ENCODE data around the gene SP140L.

Gene SP140L

GRCh38 chr2:230312638-230313037 lies 14.4 kb upstream of the SP140L start:
- Histone ChIP-seq H3K4me2 (ENCODE audit: low read length) (no peak overlapping the region), H3K79me2 (ENCODE audit: low read length) (no peaks in the 10 kb centered on the region), H3K27ac (ENCODE audit: low read length) (no peak overlapping the region), H3K9ac (ENCODE audit: low read length) (no peak overlapping the region), H3K9me3 (ENCODE audit: insufficient read depth, low read length) (no peaks in the 10 kb centered on the region), H3K4me3 (ENCODE audit: low read length) (no peak overlapping the region), H4K20me1 (ENCODE audit: insufficient read depth, low read length) (no peaks in the 10 kb centered on the region), H3K4me1 (ENCODE audit: low read length) (peaks cover 4% of the 10 kb centered on the region), H3K27me3 (ENCODE audit: low read depth, low read length) (no peaks in the 10 kb centered on the region), H2AFZ (ENCODE audit: low read depth, low read length) (no peak overlapping the region), H3K36me3 (replicated peaks; ENCODE audit: low read depth, low read length) (peaks cover 15% of the 10 kb centered on the region)
- TF ChIP-seq, protein P1, sequence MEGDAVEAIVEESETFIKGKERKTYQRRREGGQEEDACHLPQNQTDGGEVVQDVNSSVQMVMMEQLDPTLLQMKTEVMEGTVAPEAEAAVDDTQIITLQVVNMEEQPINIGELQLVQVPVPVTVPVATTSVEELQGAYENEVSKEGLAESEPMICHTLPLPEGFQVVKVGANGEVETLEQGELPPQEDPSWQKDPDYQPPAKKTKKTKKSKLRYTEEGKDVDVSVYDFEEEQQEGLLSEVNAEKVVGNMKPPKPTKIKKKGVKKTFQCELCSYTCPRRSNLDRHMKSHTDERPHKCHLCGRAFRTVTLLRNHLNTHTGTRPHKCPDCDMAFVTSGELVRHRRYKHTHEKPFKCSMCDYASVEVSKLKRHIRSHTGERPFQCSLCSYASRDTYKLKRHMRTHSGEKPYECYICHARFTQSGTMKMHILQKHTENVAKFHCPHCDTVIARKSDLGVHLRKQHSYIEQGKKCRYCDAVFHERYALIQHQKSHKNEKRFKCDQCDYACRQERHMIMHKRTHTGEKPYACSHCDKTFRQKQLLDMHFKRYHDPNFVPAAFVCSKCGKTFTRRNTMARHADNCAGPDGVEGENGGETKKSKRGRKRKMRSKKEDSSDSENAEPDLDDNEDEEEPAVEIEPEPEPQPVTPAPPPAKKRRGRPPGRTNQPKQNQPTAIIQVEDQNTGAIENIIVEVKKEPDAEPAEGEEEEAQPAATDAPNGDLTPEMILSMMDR (IDR thresholded peaks at IDR 0.05; ENCODE audit: low read depth, low read length): no peak
- no peak for TF ChIP-seq EZH2phosphoT487 (IDR thresholded peaks at IDR 0.05; ENCODE audit: low read depth)

DNA sequence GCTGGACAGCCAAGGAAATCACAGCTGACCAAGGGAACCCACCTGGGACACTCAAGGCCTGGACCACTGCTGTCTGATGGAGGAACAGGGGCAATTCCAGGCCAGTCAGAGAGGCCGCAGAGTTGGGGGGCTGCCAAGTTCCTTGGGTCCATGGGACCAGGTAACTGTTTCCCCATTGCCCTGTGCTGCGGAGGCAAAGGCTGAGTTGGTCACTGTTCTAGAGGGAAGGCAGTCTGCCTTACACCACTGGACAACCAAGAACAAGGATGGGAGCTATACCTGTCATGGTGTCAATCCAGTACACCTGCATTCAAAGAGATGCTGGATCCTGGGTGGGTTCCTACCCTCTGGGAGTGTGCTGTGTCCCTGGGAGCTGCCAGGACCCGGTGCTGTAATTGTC lies 9.6 kb upstream of the SP140L start:
- H3K4me3 ChIP-seq (ENCODE audit: low read length): no peak overlapping the region
- no peaks in the 10 kb centered on the region for H3K9me3 ChIP-seq (ENCODE audit: insufficient read depth, low read length)
- H3K4me2 ChIP-seq (ENCODE audit: low read length): no peak overlapping the region
- no peaks in the 10 kb centered on the region for H4K20me1 ChIP-seq (ENCODE audit: insufficient read depth, low read length)
- no peaks in the 10 kb centered on the region for H3K79me2 ChIP-seq (ENCODE audit: low read length)
- H3K4me1 ChIP-seq (ENCODE audit: low read length): peaks cover 23% of the 10 kb centered on the region
- no peak overlapping the region for H2AFZ ChIP-seq (ENCODE audit: low read depth, low read length)
- H3K36me3 ChIP-seq (replicated peaks; ENCODE audit: low read depth, low read length): peaks cover 19% of the 10 kb centered on the region
- H3K9ac ChIP-seq (ENCODE audit: low read length): no peak overlapping the region
- no peak overlapping the region for H3K27ac ChIP-seq (ENCODE audit: low read length)
- TF ChIP-seq, protein P1 (IDR thresholded peaks at IDR 0.05; ENCODE audit: low read depth, low read length): no peak
- TF ChIP-seq EZH2phosphoT487 (IDR thresholded peaks at IDR 0.05; ENCODE audit: low read depth): no peak
- no peaks in the 10 kb centered on the region for H3K27me3 ChIP-seq (ENCODE audit: low read depth, low read length)

DNA sequence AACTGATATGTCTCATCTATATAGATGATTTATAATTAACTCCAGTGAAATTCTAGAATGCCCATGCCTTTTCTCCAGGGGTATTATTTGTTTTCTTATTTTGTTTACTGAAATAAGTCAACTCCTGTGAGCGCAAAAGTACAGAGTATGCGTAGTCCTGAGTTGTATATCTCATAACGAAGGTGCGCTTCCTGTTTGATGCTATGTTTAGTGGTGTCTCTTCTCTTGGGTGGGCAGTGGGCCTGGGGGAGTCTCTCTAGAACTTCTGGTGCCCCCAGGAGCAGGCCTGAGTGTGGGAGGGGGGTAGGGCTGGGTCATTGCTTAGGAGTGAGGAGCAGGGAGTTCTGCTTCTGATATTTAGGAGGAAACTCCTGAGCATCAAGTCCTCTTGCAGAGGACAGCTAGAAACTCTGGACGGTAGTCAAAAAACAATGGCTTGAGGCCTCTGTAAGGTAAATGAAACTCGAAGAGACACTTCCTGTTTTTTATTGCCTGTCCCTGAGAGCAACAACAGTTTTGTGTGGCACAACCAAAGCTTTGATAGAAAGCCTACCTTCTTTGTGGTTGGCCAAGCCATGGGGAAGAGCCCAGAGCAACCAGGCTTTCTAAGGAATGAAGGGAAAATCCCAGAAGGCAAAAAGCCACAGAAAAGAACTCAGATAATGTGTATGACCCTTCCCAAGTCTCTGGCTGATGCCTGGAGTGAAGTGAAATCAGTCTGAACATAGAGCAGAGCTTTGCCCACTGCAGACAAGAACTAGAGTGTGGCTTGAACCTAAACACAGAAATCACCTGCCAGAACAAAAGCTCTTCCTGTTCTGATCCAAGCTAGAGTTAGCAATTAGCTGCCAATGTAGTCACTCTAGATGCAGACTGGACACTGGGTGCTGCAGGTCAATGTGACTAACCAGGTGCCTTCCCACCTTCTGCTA lies 8.5 kb upstream of the SP140L start:
- H3K9me3 ChIP-seq (ENCODE audit: insufficient read depth, low read length): peaks cover 4% of the 10 kb centered on the region; the same call in 1 of the 2 replicates
- H3K4me1 ChIP-seq (ENCODE audit: low read length): peaks cover 28% of the 10 kb centered on the region
- no peak overlapping the region for H2AFZ ChIP-seq (ENCODE audit: low read depth, low read length)
- H3K36me3 ChIP-seq (replicated peaks; ENCODE audit: low read depth, low read length): peaks cover 11% of the 10 kb centered on the region
- peak overlapping the region; percentile 18; the same call in 1 of the 2 replicates for H3K9ac ChIP-seq (ENCODE audit: low read length)
- H3K4me2 ChIP-seq (ENCODE audit: low read length): peak overlapping the region; percentile 47
- H3K4me3 ChIP-seq (ENCODE audit: low read length): no peak overlapping the region
- H4K20me1 ChIP-seq (ENCODE audit: insufficient read depth, low read length): no peaks in the 10 kb centered on the region
- H3K79me2 ChIP-seq (ENCODE audit: low read length): no peaks in the 10 kb centered on the region
- H3K27me3 ChIP-seq (ENCODE audit: low read depth, low read length): no peaks in the 10 kb centered on the region
- peak overlapping the region; percentile 63 for H3K27ac ChIP-seq (ENCODE audit: low read length)
- no peak for TF ChIP-seq EZH2phosphoT487 (IDR thresholded peaks at IDR 0.05; ENCODE audit: low read depth)
- TF ChIP-seq, protein P1 (IDR thresholded peaks at IDR 0.05; ENCODE audit: low read depth, low read length): no peak

GRCh38 chr2:230319211-230319862 lies 7.7 kb upstream of the SP140L start:
- Histone ChIP-seq H3K9ac (ENCODE audit: low read length) (peak overlapping the region; percentile 18; the same call in 1 of the 2 replicates), H3K4me2 (ENCODE audit: low read length) (peak overlapping the region; percentile 47)

More at GRCh38 chr2:230319211-230319862, 7.7 kb upstream of the SP140L start:
- H3K27me3 ChIP-seq (ENCODE audit: low read depth, low read length): no peaks in the 10 kb centered on the region
- H4K20me1 ChIP-seq (ENCODE audit: insufficient read depth, low read length): no peaks in the 10 kb centered on the region
- no peaks in the 10 kb centered on the region for H3K79me2 ChIP-seq (ENCODE audit: low read length)
- TF ChIP-seq EZH2phosphoT487 (IDR thresholded peaks at IDR 0.05; ENCODE audit: low read depth): no peak
- H3K4me3 ChIP-seq (ENCODE audit: low read length): no peak overlapping the region
- peaks cover 11% of the 10 kb centered on the region for H3K36me3 ChIP-seq (replicated peaks; ENCODE audit: low read depth, low read length)
- H3K27ac ChIP-seq (ENCODE audit: low read length): peak overlapping the region; percentile 63
- H3K9me3 ChIP-seq (ENCODE audit: insufficient read depth, low read length): peaks cover 4% of the 10 kb centered on the region; the same call in 1 of the 2 replicates
- no peak overlapping the region for H2AFZ ChIP-seq (ENCODE audit: low read depth, low read length)
- H3K4me1 ChIP-seq (ENCODE audit: low read length): peaks cover 31% of the 10 kb centered on the region

Measured in OCI-LY3 (cell line).